Liver (tissue), 9 donors: Measurements from ENCODE around the gene BPHL. TPM values are rescaled to one million over a fixed set of nuclear protein-coding genes. Genes with fewer than 3 reads are reported as not detected.

ENCODE experiments used
- DNase-seq: peaks from one replicate; pipeline ENCODE4 v3.0.0-alpha.2; 2017; ENCODE audit warnings: low spot score
- H3K27ac ChIP-seq, 2 donors: one replicate each; pipeline ENCODE4 v1.7.0; 2013; ENCODE audit warnings: inconsistent platforms in 2 of 2, low read length in 2 of 2, control low read depth in 1 of 2, low read depth in 1 of 2, mild to moderate bottlenecking in 1 of 2
- H3K27me3 ChIP-seq, 4 donors: one replicate each; pipeline versions ENCODE4 v1.6.1 to v1.7.0; 2013; ENCODE audit warnings: low read length in 3 of 4, inconsistent platforms in 1 of 4, mild to moderate bottlenecking in 1 of 4, moderate library complexity in 1 of 4; ENCODE audit not compliant: control insufficient read depth in 4 of 4, insufficient read depth in 4 of 4
- H3K36me3 ChIP-seq, 4 donors: one replicate each; pipeline versions ENCODE4 v1.6.1 to v1.7.0; 2013; ENCODE audit warnings: low read length in 3 of 4, mild to moderate bottlenecking in 3 of 4, low read depth in 1 of 4, moderate library complexity in 1 of 4; ENCODE audit not compliant: control insufficient read depth in 4 of 4, insufficient read depth in 3 of 4
- H3K4me1 ChIP-seq, 4 donors: one replicate each; pipeline versions ENCODE4 v1.6.1 to v1.7.0; 2013; ENCODE audit warnings: low read length in 3 of 4, mild to moderate bottlenecking in 3 of 4, moderate library complexity in 1 of 4; ENCODE audit not compliant: control insufficient read depth in 4 of 4, insufficient read depth in 4 of 4
- H3K4me3 ChIP-seq, 3 donors: one replicate each; pipeline versions ENCODE4 v1.6.1 to v1.7.0; 2013; ENCODE audit warnings: low read length in 3 of 3, control low read depth in 1 of 3, low read depth in 1 of 3, mild to moderate bottlenecking in 1 of 3
- H3K9ac ChIP-seq, 2 donors: one replicate each; pipeline ENCODE4 v1.7.0; 2013; ENCODE audit warnings: low read length in 2 of 2, mild to moderate bottlenecking in 2 of 2, moderate library complexity in 2 of 2, control low read depth in 1 of 2, low read depth in 1 of 2
- H3K9me3 ChIP-seq, 4 donors: one replicate each; pipeline versions ENCODE4 v1.6.1 to v1.7.0; 2013; ENCODE audit warnings: low read length in 3 of 4; ENCODE audit not compliant: control insufficient read depth in 4 of 4
- EGR1 ChIP-seq, 2 donors: IDR thresholded peaks; 2 replicates each; pipeline ENCODE4 v1.6.1; 2016 to 2018; ENCODE audit warnings: antibody characterized with exemption in 2 of 2, low read depth in 2 of 2
- FOXA1 ChIP-seq: IDR thresholded peaks from 2 replicates; pipeline ENCODE4 v1.6.1; 2016; ENCODE audit warnings: antibody characterized with exemption
- FOXA2 ChIP-seq: IDR thresholded peaks from 2 replicates; pipeline ENCODE4 v1.6.1; 2016; ENCODE audit warnings: antibody characterized with exemption
- GABPA ChIP-seq, 2 donors: IDR thresholded peaks in 1 of 2; conservative IDR thresholded peaks in 1 of 2; 2 replicates each; pipeline ENCODE4 v1.6.1; 2016; ENCODE audit warnings: antibody characterized with exemption in 2 of 2, mild to moderate bottlenecking in 1 of 2, moderate library complexity in 1 of 2
- HNF4A ChIP-seq, 2 donors: conservative IDR thresholded peaks; 2 replicates each; pipeline ENCODE4 v1.6.1; 2016; ENCODE audit warnings: antibody characterized with exemption in 2 of 2, mild to moderate bottlenecking in 2 of 2
- HNF4G ChIP-seq: IDR thresholded peaks from 2 replicates; pipeline ENCODE4 v1.6.1; 2016; ENCODE audit warnings: antibody characterized with exemption
- JUND ChIP-seq, 2 donors: IDR thresholded peaks; 2 replicates each; pipeline ENCODE4 v1.6.1; 2016; ENCODE audit warnings: antibody characterized with exemption in 2 of 2
- RAD21 ChIP-seq, 2 donors: IDR thresholded peaks; 2 replicates each; pipeline ENCODE4 v1.6.1; 2016; ENCODE audit warnings: antibody characterized with exemption in 2 of 2, mild to moderate bottlenecking in 2 of 2
- RXRA ChIP-seq, 2 donors: IDR thresholded peaks; 2 replicates each; pipeline ENCODE4 v1.6.1; 2017 to 2018; ENCODE audit warnings: antibody characterized with exemption in 2 of 2, mild to moderate bottlenecking in 1 of 2
- SP1 ChIP-seq: IDR thresholded peaks from 2 replicates; pipeline ENCODE4 v1.6.1; 2018; ENCODE audit warnings: antibody characterized with exemption, mild to moderate bottlenecking
- TAF1 ChIP-seq: conservative IDR thresholded peaks from 2 replicates; pipeline ENCODE4 v1.6.1; 2016; ENCODE audit warnings: antibody characterized with exemption, mild to moderate bottlenecking
- YY1 ChIP-seq: IDR thresholded peaks from 2 replicates; pipeline ENCODE4 v1.6.1; 2016; ENCODE audit warnings: antibody characterized with exemption, mild to moderate bottlenecking
- WGBS: extraction: QIAGEN DNeasy Blood & Tissue Kit; methylation state at CpG from one replicate; pipeline ENCODE4 v1.1.7; 2013; 5-methylcytosine and 5-hydroxymethylcytosine counted together
- polyA plus RNA-seq, 2 donors: library from polyadenylated mRNA; stranded (reverse) in 1 of 2; unstranded in 1 of 2; fragments of 200-250 nt in 1 of 2; fragments of >200 nt in 1 of 2; fragmentation: Nextera tagmentation in 1 of 2; extraction: Ambion mirVana in 1 of 2; gene quantifications; one replicate each; pipeline versions ENCODE4 v1.2.1 to v1.2.3, GENCODE V29; 2013 to 2015
- total RNA-seq, 2 donors: library from RNA; depleted of rRNA; stranded (reverse); fragments of >200 nt; gene quantifications; one replicate each; pipeline ENCODE4 v1.2.3, GENCODE V29; 2014
- TF ChIP-seq, protein P1 (sequence below): IDR thresholded peaks from 2 replicates; pipeline ENCODE4 v1.6.1; 2016; ENCODE audit warnings: antibody characterized with exemption
- TF ChIP-seq, protein P2 (sequence below): IDR thresholded peaks from 2 replicates; pipeline ENCODE4 v1.6.1; 2016; ENCODE audit warnings: antibody characterized with exemption, mild to moderate bottlenecking
- TF ChIP-seq, protein P3 (sequence below): IDR thresholded peaks from 2 replicates; pipeline ENCODE4 v1.6.1; 2016; ENCODE audit warnings: antibody characterized with exemption
- TF ChIP-seq, protein P4 (sequence below): fragments of 150-350 bp; IDR thresholded peaks from 2 replicates; pipeline ENCODE4 v1.5.1; 2017; ENCODE audit warnings: improper control_type of control experiment, low read depth, low read length; ENCODE audit not compliant: missing input control
- TF ChIP-seq, protein P5 (sequence below): IDR thresholded peaks from 2 replicates; pipeline ENCODE4 v1.6.1; 2016; ENCODE audit warnings: antibody characterized with exemption
- donor health status: healthy.
- donor health status: healthy.
- donor health status: healthy.
- donor health status: healthy.
- donor health status: healthy.

Gene BPHL
- total and polyA plus RNA-seq, 4 donors: 16.0 to 90.8 (median 31.5) TPM

DNA sequence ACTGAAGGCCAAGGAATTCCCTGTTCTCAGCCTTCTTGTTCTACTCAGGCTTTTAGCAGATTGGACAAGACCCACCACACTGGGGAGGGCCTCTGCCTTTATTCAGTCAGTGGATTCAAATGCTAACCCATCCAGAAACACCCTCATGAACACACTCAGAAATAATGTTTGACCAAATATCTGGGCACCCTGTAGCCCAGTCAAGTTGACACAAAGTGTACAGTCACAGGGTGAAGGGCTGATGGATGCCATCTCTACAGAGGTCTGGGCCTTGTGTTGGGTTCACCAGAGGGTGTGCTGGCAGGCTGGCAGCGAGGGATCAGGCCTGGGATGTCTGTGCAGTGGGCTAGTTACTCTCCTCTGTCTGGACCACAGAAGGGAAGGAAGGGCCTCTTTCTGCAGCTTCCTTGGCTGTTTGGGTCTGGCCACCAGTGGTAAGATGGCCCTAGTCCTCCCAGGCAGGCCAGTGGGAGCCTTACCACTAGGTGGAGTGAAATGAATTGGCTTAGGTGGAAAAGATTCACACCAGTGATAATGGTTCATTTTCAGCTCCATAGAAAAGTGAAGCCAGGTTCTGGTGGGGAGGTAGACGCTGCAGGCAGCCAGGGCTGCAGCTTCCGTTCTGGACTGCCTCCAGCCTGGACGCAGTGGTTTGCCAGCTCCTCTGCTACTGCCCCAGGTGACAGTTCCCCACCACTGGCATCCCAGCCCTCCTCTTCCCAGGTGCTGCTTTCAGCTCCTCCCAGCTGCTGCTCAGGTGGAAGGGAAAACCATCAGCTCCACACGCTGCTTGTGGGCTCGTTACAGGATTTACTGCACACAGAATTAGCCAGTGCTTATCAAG lies 29.6 kb downstream of the BPHL start:
- Histone ChIP-seq H3K4me3 (no peak overlapping the region), H3K36me3 (peaks cover 4 to 40% (median 23%) of the 10 kb centered on the region in 4 donors), H3K9me3 (no peaks in the 10 kb centered on the region), H3K9ac (no peak overlapping the region), H3K27me3 (no peaks in the 10 kb centered on the region), H3K4me1 (peaks cover 0 to 9% (median 1%) of the 10 kb centered on the region in 4 donors), H3K27ac (no peak overlapping the region)
- TF ChIP-seq, protein P1, sequence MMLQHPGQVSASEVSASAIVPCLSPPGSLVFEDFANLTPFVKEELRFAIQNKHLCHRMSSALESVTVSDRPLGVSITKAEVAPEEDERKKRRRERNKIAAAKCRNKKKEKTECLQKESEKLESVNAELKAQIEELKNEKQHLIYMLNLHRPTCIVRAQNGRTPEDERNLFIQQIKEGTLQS: no peak
- TF ChIP-seq HNF4A (conservative IDR thresholded peaks at IDR 0.05) (no peak), RXRA (IDR thresholded peaks at IDR 0.05) (no peak)
- 80% methylated on average over 6 of the region's 6 CpGs for WGBS
- no peak for DNase-seq

DNA sequence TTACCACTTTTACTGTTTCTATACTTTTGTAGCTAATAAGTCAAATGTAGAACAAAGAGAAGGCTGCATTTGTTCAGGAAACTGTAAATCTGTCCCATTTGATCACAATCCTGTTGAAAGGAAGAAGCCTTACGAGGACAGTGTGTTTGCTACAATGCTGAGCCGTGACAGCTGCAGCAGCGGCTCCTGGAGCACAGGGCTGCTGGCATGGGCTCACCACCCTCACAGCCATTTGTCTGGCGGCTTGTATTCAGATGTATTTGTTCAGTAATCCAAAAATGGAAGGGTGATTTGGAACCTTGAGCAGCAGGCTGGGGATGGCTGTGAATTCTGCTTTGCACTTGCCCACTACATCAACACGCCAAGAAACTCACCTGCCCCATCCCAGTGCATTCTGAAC lies 33.2 kb downstream of the BPHL start:
- Histone ChIP-seq H3K27me3 (no peaks in the 10 kb centered on the region), H3K4me1 (peaks cover 0 to 20% (median 10%) of the 10 kb centered on the region in 4 donors), H3K4me3 (no peak overlapping the region), H3K9ac (no peak overlapping the region), H3K27ac (no peak overlapping the region), H3K36me3 (peaks cover 4 to 39% (median 16%) of the 10 kb centered on the region in 4 donors), H3K9me3 (no peaks in the 10 kb centered on the region)
- TF ChIP-seq GABPA (IDR thresholded peaks at IDR 0.05 in 1 of 2, conservative IDR thresholded peaks at IDR 0.05 in 1 of 2): no peak
- TF ChIP-seq, protein P2, sequence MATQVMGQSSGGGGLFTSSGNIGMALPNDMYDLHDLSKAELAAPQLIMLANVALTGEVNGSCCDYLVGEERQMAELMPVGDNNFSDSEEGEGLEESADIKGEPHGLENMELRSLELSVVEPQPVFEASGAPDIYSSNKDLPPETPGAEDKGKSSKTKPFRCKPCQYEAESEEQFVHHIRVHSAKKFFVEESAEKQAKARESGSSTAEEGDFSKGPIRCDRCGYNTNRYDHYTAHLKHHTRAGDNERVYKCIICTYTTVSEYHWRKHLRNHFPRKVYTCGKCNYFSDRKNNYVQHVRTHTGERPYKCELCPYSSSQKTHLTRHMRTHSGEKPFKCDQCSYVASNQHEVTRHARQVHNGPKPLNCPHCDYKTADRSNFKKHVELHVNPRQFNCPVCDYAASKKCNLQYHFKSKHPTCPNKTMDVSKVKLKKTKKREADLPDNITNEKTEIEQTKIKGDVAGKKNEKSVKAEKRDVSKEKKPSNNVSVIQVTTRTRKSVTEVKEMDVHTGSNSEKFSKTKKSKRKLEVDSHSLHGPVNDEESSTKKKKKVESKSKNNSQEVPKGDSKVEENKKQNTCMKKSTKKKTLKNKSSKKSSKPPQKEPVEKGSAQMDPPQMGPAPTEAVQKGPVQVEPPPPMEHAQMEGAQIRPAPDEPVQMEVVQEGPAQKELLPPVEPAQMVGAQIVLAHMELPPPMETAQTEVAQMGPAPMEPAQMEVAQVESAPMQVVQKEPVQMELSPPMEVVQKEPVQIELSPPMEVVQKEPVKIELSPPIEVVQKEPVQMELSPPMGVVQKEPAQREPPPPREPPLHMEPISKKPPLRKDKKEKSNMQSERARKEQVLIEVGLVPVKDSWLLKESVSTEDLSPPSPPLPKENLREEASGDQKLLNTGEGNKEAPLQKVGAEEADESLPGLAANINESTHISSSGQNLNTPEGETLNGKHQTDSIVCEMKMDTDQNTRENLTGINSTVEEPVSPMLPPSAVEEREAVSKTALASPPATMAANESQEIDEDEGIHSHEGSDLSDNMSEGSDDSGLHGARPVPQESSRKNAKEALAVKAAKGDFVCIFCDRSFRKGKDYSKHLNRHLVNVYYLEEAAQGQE: no peak
- TF ChIP-seq HNF4G: no peak
- TF ChIP-seq, protein P3, sequence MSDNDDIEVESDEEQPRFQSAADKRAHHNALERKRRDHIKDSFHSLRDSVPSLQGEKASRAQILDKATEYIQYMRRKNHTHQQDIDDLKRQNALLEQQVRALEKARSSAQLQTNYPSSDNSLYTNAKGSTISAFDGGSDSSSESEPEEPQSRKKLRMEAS: no peak
- TF ChIP-seq HNF4A (conservative IDR thresholded peaks at IDR 0.05): no peak
- TF ChIP-seq RAD21 (IDR thresholded peaks at IDR 0.05): no peak
- TF ChIP-seq, protein P1: no peak
- no peak for TF ChIP-seq TAF1
- no peak for TF ChIP-seq JUND (IDR thresholded peaks at IDR 0.05)
- TF ChIP-seq, protein P4, sequence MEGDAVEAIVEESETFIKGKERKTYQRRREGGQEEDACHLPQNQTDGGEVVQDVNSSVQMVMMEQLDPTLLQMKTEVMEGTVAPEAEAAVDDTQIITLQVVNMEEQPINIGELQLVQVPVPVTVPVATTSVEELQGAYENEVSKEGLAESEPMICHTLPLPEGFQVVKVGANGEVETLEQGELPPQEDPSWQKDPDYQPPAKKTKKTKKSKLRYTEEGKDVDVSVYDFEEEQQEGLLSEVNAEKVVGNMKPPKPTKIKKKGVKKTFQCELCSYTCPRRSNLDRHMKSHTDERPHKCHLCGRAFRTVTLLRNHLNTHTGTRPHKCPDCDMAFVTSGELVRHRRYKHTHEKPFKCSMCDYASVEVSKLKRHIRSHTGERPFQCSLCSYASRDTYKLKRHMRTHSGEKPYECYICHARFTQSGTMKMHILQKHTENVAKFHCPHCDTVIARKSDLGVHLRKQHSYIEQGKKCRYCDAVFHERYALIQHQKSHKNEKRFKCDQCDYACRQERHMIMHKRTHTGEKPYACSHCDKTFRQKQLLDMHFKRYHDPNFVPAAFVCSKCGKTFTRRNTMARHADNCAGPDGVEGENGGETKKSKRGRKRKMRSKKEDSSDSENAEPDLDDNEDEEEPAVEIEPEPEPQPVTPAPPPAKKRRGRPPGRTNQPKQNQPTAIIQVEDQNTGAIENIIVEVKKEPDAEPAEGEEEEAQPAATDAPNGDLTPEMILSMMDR: no peak
- no peak for TF ChIP-seq RXRA (IDR thresholded peaks at IDR 0.05)
- no peak for TF ChIP-seq FOXA2
- TF ChIP-seq EGR1 (IDR thresholded peaks at IDR 0.05; ENCODE audit: low read depth in 2 of 2): no peak
- no peak for TF ChIP-seq YY1
- TF ChIP-seq SP1: no peak
- TF ChIP-seq FOXA1: no peak
- TF ChIP-seq, protein P5, sequence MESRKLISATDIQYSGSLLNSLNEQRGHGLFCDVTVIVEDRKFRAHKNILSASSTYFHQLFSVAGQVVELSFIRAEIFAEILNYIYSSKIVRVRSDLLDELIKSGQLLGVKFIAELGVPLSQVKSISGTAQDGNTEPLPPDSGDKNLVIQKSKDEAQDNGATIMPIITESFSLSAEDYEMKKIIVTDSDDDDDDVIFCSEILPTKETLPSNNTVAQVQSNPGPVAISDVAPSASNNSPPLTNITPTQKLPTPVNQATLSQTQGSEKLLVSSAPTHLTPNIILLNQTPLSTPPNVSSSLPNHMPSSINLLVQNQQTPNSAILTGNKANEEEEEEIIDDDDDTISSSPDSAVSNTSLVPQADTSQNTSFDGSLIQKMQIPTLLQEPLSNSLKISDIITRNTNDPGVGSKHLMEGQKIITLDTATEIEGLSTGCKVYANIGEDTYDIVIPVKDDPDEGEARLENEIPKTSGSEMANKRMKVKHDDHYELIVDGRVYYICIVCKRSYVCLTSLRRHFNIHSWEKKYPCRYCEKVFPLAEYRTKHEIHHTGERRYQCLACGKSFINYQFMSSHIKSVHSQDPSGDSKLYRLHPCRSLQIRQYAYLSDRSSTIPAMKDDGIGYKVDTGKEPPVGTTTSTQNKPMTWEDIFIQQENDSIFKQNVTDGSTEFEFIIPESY: no peak
- no peak for DNase-seq
- WGBS: 77% methylated on average over 5 of the region's 5 CpGs
